NCI-H1092 (cell line): ENCODE measurements around the gene ADSL.

Experiments
- DNase-seq: peaks from one replicate; lab custom pipeline; 2025; lab: John Stamatoyannopoulos, UW

Gene ADSL

DNA sequence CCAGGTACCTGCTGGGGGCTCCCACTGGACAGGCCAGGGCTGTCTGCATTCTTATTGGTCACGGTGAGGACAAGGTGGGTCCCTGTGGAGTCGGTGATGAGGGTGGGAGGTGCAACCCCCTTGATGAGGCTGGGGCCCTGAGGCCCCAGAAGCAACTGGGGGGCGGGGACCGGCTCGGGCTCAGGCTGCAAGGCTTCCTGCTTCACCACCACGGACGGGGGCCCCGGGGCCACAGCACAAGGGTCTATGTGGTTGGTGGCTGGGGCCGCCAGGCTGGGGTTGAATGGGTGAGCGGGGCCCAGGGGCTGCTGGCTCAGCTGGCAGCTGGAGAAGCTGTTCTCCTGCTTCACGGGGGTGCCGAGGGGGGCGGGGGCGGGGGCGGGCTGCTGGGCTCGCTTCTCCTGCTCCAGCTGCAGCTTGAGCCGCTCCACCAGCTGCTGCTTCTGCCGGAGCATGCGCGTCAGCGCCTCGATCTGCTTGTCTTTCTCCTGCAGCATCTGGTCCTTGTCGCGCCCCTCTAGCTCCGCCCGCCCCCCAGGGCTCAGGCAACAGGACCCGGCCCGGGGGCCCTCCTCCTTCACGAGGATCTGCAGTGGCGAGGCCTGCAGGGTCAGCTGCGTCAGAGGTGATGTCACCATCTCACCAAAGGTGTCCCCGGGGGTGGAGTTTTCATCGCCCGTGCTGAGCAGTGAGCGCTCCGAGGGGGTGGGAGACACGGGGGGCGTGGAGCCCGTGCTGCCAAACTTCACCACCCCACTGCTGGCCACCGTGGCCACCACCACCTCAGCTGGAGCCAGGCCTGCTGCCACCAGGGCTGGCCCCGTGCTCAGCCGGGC is 72.3 kb downstream of the ADSL start:
- DNase-seq: peak; percentile 77

DNA sequence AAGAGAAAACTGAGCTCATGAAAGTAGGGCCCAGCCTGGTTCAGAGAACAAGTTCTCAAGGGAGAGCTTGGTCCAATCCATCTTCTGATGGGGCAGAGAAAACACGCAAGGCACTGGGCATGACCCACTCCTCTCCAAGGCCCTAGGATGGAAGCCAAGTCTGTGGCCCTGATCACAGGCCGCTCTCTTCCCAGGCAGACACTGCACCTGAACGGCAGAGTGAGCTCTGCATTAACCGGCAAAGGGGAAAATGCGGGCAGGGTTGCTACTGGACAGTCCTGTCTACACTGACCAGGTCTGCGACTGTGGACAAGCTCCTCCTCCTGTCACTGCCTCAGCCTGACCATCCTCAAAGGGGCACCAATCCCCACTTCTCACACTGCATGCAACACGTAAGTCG is 73.4 kb downstream of the ADSL start:
- DNase-seq: no peak

DNA sequence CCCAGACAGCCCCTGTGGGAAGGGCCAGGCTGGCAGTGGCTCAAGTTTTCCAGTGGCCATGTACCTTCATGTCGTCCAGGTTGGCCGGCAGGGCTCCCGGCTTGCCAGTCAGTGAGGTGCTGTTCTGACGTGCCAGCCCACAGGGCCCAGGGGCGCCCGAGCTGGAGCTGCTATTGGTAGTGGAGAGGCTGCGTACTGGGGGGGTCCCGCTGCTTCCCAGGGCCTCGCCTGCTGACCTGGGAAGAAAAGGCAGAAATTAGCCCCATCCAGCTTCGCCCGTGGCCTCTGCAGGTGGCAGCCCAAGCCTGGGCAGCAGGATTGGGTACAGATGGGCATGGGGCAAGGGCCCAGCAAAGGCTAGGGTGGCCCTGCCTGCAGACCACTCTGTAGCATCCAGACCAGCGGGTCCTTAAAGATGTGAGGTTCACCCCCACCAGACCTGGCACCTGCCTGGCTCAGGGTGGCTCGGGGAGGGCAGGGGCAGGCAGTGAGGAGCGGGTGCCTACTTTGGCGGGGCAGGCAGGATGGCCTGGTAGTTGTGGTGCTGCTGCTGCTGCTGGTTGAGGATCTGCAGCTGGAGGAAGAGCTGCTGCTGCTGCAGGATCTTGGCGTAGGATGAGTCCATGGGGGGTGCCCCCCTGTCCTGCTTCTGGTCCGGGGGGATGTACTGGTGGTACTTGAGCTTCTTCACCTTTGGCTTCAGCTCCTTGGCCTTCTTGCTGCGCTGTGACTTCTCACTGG is 74.2 kb downstream of the ADSL start:
- no peak for DNase-seq

DNA sequence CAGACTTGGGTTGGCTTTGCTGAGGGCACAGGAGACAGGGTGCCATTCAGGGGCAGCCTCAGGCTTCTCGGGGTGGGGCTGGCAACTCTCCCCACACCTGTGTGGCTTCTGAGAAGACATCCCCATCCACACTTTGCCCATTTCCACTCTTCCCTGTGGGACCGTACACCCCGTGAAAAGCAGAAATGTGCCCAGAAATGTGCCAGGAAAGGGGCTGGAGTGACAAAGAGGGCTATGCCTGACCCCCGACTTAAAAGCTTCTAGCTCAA is 74.7 kb downstream of the ADSL start:
- no peak for DNase-seq

DNA sequence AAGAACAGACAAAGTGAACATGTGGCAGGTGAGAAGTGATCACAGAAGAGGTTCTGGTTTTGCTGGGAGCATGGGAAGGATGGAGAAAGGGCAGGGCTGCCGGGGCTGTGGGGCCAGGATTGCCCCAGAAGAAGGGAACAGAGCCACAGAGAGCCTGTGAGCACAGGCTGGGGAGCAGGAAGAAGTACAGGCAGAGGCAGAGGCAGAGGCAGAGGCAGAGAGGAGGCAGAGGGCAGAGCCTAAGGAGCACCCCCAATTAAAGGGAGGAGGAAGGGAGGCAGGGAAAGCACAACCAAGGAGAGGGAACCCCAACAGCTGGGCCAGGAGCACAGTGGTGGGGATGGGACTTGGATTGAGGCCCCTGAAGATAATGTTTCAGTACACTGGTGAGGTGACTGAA is 75.6 kb downstream of the ADSL start:
- DNase-seq: no peak

DNA sequence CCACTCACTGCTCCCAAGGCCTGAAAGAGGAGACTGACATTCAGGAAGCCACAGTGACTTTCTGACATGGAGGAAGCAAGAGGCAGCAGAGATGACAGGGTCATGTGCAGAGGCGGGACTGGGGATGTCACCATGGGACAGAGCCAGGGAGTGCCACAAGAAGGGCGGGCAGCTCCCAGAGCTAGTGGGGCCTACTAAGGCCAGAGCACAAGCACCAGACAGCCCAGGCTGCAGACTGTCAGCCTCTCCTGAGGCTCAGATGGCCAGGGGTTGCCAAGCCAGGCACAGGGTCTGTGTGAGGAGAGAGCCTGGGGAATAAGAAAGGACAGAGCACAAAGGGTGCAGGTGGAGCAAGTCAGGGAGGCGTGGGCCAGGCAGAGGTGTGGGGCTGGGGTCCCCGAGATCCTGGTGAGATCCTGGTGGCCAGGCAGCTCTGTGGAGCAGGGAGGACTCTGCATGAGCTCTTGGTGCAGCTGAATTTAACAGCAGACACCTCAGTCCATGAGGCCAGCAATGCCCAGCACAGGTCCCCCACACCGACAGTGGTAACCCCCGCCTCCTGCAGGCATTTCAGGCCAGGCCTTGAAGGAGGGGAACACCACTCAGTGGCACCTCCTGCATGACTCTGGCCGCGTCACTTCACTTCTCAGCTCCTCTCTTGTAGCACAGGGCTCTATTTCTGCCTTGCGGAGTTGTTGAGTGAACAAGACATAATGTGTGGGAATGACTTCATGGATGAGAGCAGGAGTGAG is 76.4 kb downstream of the ADSL start:
- no peak for DNase-seq

DNA sequence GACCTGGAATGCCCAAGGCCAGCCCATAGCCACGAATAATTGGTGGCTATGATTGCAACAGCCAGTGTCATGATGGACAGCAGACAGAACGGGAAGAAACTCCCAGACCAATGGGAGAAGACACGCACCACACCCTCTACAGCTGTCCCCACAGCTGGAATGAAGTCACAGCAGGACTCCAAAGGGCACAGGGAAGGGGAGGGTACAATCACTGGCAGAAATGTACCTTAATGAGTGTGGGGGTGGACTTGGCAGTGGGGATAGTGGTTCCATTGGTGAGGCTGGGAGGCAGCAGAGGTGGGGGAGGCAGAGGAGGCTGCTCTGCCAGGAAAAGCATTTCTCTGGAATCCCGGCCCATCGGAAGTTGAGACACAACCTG is 77.0 kb downstream of the ADSL start:
- no peak for DNase-seq

DNA sequence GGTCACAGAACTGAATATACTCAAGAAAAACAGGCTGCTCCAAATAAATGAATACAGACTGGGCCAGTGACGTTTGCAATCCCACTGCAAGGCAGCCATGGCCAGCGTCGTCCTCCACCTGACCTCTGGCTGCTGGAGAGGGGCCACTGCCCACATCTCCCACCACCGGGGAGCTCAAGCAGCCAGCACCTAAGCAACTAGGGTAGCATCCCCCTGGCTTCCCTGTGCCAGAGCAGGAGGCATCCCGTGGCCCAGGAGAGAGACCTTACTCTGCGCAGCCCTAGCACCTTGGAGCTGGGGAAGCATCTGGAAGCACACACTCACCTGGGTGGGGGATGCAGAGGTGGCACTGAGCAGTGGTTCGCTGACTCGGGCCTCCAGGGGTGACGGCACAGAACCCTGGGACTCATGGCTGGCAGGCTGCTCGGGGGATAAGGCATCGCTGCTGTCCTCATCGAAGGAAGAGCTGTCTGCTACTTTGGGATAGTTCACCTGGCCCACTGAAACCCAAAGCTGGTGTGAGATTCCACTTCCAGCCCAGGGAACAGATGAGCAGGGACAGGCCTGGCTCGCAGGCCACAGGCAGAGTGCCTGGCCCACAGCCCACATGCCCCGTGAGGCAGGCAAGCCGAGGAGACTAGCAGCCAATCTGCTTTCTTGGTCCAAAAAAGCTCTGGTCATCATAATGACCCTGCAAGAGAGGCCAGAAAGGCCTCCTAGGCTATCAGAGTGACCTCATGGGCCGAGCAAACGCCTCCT is 77.8 kb downstream of the ADSL start:
- no peak for DNase-seq

DNA sequence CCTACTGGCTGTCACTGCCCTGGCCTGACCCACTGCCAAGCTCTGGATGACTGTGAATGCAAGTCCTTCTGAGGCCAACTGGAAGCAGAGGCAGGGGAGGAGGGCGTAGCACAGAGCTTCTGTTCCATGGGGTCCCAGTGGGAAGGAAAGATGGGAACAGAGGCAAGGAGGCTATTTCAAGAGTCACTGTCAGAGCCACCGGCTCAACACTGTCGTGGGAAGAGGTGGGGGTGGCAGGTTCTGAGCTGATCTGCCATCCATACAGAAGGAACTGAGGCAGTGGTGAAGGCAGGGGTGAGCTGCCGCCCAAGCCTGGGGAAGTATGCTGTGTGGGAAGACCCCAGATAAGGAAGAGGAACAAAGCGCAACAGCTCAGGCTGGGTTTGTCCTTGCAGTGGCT is 78.8 kb downstream of the ADSL start:
- DNase-seq: no peak

DNA sequence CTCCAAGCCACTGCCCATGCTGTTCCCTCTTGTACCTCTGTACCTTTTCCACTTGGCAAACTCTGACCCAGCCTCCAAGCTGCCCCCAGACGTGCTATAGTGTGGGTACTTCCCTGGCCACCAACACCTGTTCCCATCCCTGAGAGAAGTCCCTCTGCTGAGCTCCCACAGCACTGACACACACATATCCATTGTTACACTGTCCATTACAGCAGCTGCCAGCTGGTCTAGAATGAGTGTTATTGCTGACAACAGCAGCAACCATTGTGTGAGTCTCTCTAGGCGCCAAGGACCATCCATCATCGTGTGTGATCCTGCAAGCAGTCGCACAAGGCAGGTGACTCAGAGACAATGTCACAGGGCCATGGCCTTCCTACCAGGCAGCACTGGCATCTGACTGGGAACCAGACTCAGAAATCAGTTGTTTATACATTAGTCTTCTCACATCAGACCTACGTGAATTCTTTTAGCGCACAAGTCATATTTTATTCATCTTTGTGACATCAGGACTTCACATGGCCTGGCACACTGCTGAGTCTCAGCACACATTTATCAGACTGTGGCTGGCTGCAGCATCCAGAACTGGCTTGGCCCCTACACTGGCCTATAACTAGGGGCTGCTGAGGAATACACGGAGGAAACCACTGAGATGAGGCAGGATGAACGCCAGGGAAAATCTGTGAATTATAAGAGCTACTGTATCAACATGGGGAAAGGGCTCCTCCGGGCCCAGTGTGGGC is 80.5 kb downstream of the ADSL start:
- peak; percentile 87 for DNase-seq

DNA sequence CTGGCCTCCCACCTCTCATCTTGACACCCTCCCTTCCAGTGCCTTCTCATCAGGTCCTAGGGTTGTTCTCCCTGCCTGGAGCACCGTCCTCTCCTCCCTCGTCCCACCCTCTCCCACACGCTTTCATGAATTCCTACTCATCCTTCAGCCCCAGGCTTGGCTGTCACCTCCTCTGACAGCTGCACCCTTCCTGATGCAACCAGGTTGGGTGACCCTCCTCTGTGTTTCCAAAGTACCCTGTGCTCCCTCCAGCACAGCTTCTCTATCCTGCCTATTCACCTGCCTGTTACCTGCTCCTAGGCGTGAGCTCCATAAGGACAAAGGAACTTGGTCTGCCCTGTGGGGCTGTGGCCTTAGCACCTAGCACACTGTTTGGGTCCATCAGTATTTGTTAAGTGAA is 82.5 kb downstream of the ADSL start:
- DNase-seq: no peak

DNA sequence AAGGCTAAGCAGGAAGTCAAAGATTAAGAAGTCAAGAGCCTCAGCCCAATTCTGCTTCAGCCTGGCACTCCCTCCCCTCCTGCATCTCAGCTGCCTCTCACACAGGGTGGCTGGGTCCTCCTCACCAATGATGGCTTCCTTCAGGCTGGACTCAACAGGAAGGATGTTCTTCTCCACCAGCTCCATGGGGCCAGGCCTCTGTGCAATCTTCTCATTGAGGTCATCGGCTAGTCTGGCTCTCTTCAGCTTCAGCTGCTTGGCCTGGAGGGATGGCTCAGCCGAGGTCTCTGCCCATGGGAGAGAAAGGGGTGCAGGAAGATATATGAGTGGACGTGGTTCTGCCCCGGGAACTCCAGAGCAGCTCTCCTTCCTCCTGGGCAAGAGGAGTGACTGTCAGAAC is 83.2 kb downstream of the ADSL start:
- DNase-seq: no peak

DNA sequence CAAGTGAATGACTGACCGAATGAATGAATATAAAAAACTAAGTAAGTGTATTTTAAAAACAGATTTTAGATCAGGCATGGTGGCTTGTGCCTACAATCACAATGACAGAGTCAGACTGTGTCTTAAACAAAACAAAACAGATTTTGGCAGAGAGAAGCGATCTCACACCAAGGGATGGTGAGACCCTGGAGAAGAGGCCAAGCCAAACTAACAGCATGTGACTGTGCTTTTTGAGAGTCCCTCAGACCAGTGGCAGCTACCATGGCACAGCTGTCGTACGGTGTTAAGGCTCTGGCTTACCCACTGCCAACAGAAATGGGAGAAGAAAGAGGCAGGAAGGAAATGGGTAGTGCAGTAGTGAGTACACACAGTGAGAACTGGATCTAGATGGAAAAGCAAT is 84.7 kb downstream of the ADSL start:
- DNase-seq: no peak

DNA sequence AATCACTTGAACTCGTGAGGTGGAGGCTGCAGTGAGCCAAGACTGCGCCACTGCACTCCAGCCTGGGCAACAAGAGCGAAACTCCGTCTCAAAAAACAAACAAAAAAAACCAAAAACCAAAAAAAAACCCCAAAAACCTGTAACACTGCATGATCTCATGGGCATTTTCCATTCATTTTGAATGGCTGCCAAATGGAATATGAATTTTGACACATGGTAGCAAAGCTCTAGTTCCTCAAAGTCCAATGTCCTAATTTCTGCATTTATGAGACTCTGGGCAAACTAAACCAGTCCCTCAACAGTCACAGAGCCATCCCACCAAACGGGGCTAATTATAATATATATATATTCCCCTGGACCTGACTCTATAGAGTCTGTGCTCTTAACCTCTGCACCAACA is 85.9 kb downstream of the ADSL start:
- DNase-seq: no peak

DNA sequence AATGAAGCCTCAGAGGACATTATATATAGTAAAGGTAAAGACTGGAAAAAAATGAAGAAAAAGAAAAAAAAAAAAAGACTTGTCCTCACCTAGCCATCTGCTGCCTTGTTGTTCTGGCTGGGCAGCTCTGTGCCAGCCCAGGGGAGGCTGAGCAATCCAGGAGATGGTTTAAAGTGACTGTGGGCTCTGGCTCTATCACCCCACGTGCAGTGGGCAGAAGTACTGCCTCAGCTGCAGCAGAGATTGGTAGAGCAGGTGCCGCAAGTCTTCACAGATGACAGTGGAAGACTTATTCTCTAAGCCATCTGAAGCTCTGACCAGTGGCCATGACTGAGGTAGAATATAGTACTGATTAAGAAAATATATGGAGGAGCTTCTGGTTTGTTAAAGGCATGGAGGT is 86.3 kb downstream of the ADSL start:
- no peak for DNase-seq

DNA sequence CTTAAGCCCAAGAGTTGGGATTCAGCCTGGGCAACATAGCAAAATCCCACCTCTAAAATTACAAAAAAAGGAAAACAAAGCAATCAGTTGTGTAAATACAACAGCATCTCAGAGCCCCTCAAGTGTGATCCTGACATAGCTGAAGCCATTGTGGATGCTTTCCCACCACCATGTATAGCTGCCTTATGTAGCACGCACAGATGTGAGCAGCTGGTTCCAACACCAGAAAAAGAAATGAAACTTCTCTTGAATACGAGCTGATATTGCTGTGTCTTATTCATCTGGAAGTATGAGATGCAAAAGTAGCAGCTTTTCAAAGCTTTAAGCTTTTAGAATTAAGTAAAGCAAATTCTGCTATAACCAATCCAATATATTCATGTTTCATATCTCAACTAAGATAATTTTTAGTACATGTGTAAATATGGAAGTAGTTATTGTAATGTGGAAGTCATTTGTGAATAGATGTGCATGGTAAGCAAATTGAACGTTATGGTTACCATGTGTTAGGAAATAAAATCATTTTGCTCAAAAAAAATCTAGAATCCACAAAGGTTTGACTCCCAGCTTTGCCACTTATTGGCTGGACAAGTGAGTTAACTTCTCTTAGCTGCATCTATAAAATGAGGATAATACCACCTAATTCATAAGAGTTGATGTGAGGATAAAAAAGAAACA is 87.3 kb downstream of the ADSL start:
- DNase-seq: no peak

DNA sequence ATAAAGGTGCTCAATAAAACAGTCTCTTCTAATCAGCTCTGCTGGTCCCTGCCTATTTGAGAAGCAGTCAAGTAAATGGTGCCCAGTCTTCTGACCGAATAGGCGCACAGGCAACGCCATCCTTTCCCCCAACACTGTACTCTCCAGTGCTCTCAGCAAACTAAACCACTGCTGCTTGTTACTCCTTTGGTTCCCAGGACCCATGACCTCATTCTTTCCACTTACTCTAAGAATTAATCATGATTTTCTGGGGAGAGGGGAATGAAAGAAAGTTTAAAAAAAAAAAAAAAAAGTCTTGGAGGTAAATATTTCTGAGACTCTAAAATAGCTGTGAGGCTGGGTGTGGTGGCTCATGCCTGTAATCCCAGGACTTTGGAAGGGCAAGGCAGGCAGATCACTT is 87.8 kb downstream of the ADSL start:
- no peak for DNase-seq

DNA sequence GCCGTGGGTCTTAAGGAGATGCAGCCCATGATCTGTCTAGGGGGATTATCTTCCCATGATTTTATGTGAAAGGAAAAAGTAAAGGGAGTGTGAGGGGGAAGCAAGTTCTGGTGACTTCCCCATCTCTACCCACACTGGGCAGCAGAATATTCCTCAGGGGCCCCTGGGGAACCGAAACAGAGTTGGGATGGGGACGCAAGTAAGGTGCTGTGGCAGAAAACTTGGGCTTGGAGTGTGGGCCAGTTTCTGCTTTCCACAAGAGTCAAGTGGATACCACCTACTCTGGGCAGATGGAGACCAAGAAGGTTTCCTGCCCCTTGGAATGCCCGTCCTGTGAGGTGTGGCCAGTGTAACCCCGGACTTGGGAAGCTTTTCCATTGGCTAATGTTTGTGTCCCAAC is 88.4 kb downstream of the ADSL start:
- DNase-seq: no peak

DNA sequence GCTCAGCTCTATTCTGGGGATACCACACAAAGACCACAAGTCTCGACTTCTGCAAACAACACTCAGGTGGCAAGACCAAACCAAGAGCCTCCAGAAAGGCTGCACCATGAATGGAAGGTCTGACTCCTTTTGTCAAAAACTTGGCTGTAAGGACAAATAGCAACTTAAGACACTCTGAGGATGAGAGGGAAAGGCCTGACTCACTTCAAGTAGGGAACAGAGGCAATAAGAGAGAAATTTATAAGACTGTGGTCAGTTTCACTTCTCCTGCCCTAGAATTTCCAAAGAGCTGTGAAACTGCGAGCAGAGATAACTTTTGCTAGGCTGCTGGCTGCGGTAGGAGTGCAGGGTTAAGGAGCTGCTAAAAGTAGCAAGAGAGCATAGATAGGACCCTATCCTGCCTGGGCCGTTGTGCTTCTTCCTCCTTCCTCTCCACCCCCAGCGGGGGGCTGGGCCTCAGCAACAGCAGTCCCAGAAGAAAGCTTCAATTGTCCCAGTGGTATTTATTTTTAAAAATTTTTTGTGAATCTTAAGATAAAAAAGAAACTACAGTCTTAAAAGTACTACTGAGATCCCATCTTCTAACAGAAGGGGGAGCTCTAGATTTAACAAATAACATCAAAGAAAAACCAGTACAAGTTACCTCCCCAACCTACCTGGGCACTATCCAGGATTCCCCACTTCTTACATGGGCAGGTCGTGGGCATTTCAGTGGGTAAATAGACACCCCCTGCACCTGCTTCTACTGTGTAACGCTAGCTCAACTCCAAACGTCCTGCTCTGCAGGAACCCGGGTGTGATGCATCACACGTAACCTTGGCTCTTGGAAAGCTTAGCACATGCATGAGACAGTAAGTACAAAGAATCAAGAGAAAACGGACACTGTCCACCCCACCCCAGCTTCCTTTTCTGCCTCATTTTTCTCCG is 90.5 kb downstream of the ADSL start:
- no peak for DNase-seq
